ENCODE data around the gene NHEJ1.

DNA sequence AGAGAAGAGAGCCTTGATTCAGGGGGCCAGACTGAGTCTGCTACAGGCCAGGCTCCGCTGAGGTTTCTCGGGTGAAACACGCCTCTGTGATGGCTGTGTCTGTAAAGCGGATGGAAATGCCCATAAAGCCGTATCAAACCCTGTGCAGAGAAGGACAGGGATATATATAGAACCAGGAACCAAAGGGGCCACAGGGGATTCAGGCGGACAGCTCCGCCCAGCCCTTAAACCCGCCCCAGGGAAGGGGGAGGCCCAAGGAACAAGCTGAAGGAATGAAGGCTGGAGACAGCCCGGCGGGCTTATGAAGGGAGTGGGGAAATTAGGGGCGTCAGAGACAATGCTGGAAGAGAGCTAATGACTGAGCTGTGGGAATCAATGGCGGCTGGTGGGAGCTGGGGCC is 42.1 kb downstream of the NHEJ1 start:
- no peak for TF ChIP-seq CTCF (IDR thresholded peaks at IDR 0.05; ENCODE audit: low read length)
- TF ChIP-seq EZH2phosphoT487 (IDR thresholded peaks at IDR 0.05; ENCODE audit: low read length) = no peak
